ENCODE data around the gene SUGCT.
"Not testable (repeated sequence)": the region's sequence is repeated elsewhere in the genome, so short reads cannot be mapped to it uniquely, and the experiment has no call there.

The SUGCT gene

DNA sequence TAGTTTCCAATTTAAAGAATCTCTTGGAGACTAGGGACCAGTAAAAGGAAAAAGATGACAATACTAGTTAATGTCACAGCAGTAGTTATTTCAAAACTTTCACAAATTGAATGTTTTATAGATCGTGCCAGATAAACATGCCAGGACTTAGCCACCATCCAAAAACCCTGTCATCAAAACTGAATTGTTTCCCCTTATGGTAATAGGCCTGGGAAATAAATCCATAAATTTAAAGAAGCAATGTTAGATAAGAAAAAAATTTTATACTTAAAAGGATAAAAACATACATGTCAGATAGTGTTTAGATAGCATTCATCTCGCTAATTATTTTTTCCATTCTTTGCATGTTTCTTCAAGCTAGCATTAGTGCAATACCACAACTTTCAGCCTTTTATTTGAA lies 71.2 kb downstream of the SUGCT start:
- DNase-seq, result no peak

DNA sequence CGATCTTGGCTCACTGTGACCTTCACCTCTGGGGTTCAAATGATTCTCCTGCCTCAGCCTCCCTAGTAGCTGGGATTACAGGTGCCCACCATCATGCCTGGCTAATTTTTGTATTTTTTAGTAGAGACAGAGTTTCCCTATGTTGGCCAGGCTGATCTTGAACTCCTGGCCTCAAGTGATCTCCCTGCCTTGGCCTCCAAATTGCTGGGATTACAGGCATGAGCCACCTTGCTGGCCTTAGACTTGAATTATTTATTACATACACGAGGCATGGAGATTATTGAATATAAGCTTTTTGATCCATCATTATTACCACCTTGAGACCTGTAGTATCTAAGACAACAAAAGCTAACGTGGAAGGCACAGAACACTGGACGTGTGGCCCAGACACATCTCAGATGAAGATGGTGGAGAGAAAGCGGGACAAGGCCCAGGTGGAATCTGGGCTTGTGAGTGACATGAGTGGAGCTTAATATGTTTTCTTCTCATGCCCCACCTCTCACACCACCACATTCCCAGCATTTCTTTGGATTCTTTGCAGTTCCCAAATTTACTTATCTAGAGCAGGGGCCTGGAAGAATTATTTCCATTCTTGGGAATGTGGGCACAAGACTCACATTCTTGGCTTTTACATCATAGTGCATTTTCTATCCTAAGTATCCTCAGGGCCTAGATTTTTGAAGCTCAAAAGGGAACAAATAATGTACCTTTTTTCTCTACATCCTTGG lies 76.6 kb downstream of the SUGCT start:
- no peak for DNase-seq

- DNase-seq, result no peak
Observed at GRCh38 chr7:40213291-40213690, 78.5 kb downstream of the SUGCT start.

DNA sequence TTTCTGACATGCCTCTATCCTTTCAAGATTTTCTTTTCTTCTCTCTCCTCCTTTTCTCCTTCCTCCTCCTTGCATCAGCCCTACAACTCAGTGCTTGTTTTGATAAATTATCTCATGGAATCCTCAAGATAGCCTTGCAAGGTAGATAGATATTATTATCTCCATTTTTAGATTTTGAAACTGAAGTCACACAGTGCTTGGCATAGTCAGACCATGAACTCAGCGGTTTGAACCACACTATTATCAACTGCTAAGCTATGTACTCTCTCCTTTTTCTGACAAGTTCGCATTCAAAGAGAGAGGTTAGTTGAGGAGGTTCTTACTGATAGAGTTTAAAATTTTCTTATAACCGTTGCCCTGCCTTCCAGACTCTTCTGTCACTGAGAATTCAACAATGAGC lies 79.1 kb downstream of the SUGCT start:
- no peak for DNase-seq

GRCh38 chr7:40218612-40219011 lies 83.8 kb downstream of the SUGCT start:
- DNase-seq, result not testable (repeated sequence)

DNA sequence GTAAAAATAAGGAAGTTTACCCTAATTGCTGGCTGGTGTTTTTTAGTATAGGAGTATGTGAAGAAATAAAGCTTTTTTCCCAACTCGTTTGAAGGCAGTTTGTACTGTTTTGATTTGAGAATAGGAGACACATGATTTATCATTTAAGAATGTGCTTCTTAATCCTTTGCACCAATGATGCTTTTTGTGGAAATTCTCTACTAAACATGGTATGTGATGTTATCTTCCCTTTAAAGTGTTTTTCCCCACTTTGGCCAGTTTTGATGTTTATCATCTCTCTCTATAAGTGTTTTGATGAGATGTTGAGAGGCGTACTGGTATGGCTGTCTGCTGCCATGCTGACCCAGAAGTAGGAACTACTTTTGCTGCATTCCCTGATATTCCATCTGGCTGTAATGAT lies 85.1 kb downstream of the SUGCT start:
- DNase-seq, result no peak

GRCh38 chr7:40220421-40220911 lies 85.7 kb downstream of the SUGCT start:
- no peak for DNase-seq

DNA sequence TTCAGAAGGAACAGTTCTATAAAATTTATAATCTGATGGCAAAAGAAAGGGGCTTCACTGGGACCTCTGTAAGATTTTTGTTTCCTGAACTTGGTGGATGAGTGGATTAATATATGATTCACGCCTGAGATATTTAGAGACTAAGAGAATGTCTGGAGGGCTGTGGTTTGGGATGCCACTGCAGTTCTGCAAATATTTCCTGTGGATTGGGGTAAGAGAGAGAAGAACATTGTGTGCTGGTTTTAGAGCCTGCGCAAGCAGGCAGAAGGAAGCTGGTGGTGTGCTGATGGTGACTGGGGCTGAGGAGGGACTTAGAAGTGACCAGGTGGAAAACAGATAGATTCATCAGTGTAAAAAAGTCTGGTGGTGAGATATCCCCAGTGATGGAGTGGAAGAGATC lies 87.0 kb downstream of the SUGCT start:
- no peak for DNase-seq

- DNase-seq, result no peak
Observed at GRCh38 chr7:40223451-40224127, 88.8 kb downstream of the SUGCT start.

GRCh38 chr7:40230101-40230500 lies 95.3 kb downstream of the SUGCT start:
- DNase-seq, result no peak

- no peak for DNase-seq
Observed at GRCh38 chr7:40231796-40232195, 97.0 kb downstream of the SUGCT start.

GRCh38 chr7:40232242-40232893 lies 97.6 kb downstream of the SUGCT start:
- DNase-seq, result peak; percentile 40

GRCh38 chr7:40234046-40234445 lies 99.2 kb downstream of the SUGCT start:
- DNase-seq, result no peak

DNA sequence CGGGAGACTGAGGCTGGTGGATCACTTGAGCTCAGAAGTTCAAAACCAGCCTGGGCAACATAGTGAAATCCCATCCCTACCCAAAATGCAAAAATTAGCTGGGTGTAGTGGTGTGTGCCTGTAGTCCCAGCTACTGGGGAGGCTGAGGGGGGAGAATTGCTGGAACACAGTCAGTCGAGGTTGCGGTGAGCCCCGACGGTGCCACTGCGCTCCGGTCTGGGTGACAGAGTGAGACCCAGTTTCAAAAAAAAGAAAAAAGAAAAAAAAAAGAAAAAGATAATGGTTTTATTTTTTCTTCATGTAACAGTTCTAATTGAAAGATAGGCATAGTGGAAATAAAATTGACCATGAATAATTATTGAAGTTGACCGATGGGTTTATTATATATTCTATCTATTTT lies 99.9 kb downstream of the SUGCT start:
- no peak for DNase-seq

GRCh38 chr7:40237731-40238130 lies 102.9 kb downstream of the SUGCT start:
- no peak for DNase-seq

GRCh38 chr7:40239755-40240303 lies 105.0 kb downstream of the SUGCT start:
- DNase-seq, result no peak

- DNase-seq, result no peak
Observed at GRCh38 chr7:40243076-40243475, 108.3 kb downstream of the SUGCT start.

DNA sequence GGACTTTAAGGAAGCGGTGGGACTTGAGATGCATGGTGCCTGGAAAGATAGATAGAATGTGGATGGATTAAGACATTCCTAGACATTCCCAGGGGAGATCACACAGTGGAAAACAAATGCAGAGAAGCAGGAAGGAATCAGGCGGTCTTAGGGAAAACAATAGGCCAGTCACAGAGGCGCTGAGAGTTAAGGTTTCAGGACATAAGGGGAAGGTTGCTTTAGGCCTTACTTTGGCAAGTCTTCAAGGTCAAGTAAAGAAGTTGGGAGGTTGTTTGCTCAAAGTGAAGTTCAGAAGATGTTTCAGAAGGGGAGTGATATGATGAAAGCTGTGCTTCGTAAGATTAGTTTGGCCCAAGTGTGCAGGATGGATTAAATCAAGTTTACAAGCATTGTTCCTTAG lies 109.4 kb downstream of the SUGCT start:
- no peak for DNase-seq

GRCh38 chr7:40248681-40249080 lies 113.9 kb downstream of the SUGCT start:
- DNase-seq, result no peak

- DNase-seq, result not testable (repeated sequence)
Observed at GRCh38 chr7:40253444-40253843, 118.6 kb downstream of the SUGCT start.

- no peak for DNase-seq
Observed at GRCh38 chr7:40263752-40264390, 129.1 kb downstream of the SUGCT start.

GRCh38 chr7:40267583-40267982 lies 132.8 kb downstream of the SUGCT start:
- DNase-seq, result no peak

GRCh38 chr7:40268810-40269209 lies 134.0 kb downstream of the SUGCT start:
- DNase-seq, result not testable (repeated sequence)
